ENCODE results near the gene TNPO3.
"Not testable (repeated sequence)": the region's sequence is repeated elsewhere in the genome, so short reads cannot be mapped to it uniquely, and the experiment has no call there.

Gene TNPO3

DNA sequence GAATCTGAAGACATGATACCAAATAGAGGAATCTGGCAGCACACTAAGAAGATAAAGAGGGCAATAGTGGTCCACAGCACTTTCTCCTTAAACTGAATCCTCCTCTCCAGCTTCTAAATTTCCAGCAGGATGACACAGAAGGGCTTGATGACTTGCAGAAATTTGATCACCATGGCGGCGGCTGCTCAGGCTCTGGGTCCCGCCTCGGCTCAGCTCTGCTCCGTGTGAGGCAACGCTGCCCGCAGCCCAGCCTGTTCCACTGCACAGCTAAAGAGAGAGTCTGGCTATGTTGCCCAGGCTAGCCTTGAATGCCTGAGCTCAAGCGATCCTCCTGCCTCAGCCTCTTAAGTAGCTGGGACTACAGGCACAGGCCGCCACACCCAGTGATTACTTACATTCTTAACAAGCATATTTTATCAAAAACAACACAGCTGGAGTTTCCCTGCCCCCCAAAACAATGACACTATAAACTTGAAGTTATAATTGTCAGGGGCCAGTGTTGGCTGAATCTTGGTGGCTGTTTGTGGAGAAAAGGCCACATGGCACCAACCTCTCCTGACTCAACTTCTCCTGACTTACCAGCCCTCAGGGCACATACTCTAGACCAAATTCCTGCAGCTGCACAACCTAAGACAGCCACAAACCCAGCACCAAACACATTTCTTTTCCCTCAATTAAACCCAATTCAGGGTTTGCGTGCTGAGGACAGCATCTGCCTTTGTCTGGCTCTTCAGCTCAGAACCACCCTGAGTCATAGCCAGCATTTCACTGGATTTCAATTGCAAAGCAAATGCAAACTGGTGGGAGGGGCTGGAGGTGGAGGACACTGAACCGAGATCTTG, 11.6 kb upstream of the TNPO3 start:
- DNase-seq (ENCODE audit: low read depth, low spot score) = peak; percentile 17
- ChIA-PET CTCF (interaction anchor here (0.7 to 1.4 kb wide), 3 partner anchors 10 to 204 kb away, joined by 4 to 6 read pairs (median 4); partner anchors contain the start of gene ATP6V1F), POLR2A (interaction anchor here (3.3 kb wide), 1 partner anchor 12 kb away, joined by 16 read pairs; the partner anchor contains the start of gene TNPO3)
- no peak overlapping the region for H3K4me3 ChIP-seq (ENCODE audit: low read depth, low read length)
- no peak for TF ChIP-seq CTCF (IDR thresholded peaks at IDR 0.05; ENCODE audit: insufficient read depth, low read length, missing control alignments)

DNA sequence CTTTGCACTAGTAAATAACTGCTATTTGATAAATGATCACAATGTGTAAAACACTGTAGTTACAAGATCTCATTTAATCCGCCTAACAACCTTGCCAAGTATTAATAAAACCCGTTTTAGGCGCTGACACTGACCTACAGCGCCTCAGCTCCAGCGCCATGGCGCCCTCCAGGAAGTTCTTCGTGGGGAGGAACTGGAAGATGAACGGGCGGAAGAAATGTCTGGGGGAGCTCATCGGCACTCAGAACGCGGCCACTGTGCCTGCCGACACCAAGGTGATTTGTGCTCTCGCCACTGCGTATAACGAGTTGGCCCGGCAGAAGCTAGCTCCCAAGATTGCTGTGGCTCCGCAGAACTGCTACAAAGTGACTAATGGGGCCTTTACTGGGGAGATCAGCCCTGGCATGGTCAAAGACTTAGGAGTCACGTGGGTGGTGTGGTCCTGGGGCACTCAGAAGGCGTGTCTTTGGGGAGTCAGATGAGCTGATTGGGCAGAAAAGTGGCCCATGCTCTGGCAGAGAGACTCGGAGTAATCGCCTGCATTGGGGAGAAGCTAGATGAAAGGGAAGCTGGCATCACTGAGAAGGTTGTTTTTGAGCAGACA, 1.1 kb upstream of the TNPO3 start:
- ChIA-PET CTCF (interaction anchor here (0.9 to 1.4 kb wide), 5 partner anchors 10 to 162 kb away, joined by 3 to 5 read pairs (median 4); no protein-coding TSS in a partner anchor), POLR2A (interaction anchor here (2.1 kb wide), 1 partner anchor 11 kb away, joined by 16 read pairs; no protein-coding TSS in a partner anchor)
- no peak overlapping the region for H3K4me3 ChIP-seq (ENCODE audit: low read depth, low read length)
- no peak for TF ChIP-seq CTCF (IDR thresholded peaks at IDR 0.05; ENCODE audit: insufficient read depth, low read length, missing control alignments)
- no peak for DNase-seq (ENCODE audit: low read depth, low spot score)

DNA sequence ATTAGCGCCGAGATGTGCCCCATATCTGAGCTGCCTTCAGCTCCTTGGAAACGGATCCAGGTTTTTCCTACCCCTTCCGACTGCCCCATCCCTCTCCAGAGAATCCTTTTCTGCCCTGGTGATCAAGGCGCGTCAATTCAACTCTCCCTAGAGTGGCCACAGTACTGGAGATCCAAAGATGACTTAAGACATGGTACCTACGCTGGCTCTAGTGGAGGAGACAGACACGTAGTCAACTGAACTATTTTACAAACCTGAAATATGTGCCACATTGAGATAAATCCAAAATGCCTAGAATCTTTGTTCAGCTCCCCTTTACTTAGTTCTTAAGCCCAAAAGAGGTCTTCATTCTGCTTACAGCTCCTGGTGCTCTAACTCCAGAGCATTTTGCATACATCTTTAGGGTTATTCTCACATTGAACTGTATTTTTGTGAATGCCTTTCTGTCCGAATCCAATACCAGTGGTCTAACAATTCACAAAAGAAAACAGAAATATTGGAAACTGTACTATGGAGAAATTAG, 444 bp upstream of the TNPO3 start:
- DNase-seq (ENCODE audit: low read depth, low spot score) = no peak
- TF ChIP-seq CTCF (IDR thresholded peaks at IDR 0.05; ENCODE audit: insufficient read depth, low read length, missing control alignments) = no peak
- ChIA-PET POLR2A (interaction anchor here (1.0 to 2.1 kb wide), 3 partner anchors 10 to 25 kb away, joined by 4 to 16 read pairs (median 7); no protein-coding TSS in a partner anchor), CTCF (interaction anchor here (0.9 to 1.4 kb wide), 4 partner anchors 10 to 163 kb away, joined by 3 to 5 read pairs (median 4); no protein-coding TSS in a partner anchor)
- H3K4me3 ChIP-seq (ENCODE audit: low read depth, low read length) = peak overlapping the region; percentile 94

GRCh38 chr7:129053938-129054437, 923 bp downstream of the TNPO3 start:
- DNase-seq (ENCODE audit: low read depth, low spot score) = no peak
- no peak for TF ChIP-seq CTCF (IDR thresholded peaks at IDR 0.05; ENCODE audit: insufficient read depth, low read length, missing control alignments)
- H3K4me3 ChIP-seq (ENCODE audit: low read depth, low read length) = peak overlapping the region; percentile 94
- ChIA-PET CTCF (interaction anchor here (1.0 to 2.1 kb wide), 4 partner anchors 22 to 164 kb away, joined by 3 to 10 read pairs (median 3); no protein-coding TSS in a partner anchor), POLR2A (interaction anchor here (0.6 to 2.1 kb wide), 8 partner anchors 8 to 47 kb away, joined by 3 to 16 read pairs (median 4); no protein-coding TSS in a partner anchor)

- CTCF ChIA-PET = interaction anchor here (0.9 to 1.3 kb wide), 2 partner anchors 39 to 50 kb away, joined by 3 to 4 read pairs; no protein-coding TSS in a partner anchor
- POLR2A ChIA-PET = no interaction called here
- no peak overlapping the region for H3K4me3 ChIP-seq (ENCODE audit: low read depth, low read length)
- DNase-seq (ENCODE audit: low read depth, low spot score) = no peak
- TF ChIP-seq CTCF (IDR thresholded peaks at IDR 0.05; ENCODE audit: insufficient read depth, low read length, missing control alignments) = no peak
Observed at GRCh38 chr7:129052441-129052840, 2.5 kb downstream of the TNPO3 start.

GRCh38 chr7:129051459-129051858, 3.5 kb downstream of the TNPO3 start:
- ChIA-PET POLR2A (interaction anchor here (0.8 kb wide), 1 partner anchor 37 kb away, joined by 3 read pairs; no protein-coding TSS in a partner anchor), CTCF (interaction anchor here (1.3 kb wide), 1 partner anchor 40 kb away, joined by 4 read pairs; no protein-coding TSS in a partner anchor)
- not testable (repeated sequence) for H3K4me3 ChIP-seq (ENCODE audit: low read depth, low read length); DNase-seq (ENCODE audit: low read depth, low spot score)

All from AG04449 (cell line).